Nephron progenitor cell (in vitro differentiated cells): Measurements from ENCODE around the gene SHROOM3.
A peak's percentile ranks its signal among the peaks of the same experiment; 100 is the strongest.

Source experiments
- DNase-seq: peaks from one replicate; pipeline ENCODE4 v3.0.0; 2021
- H3K27ac Mint-ChIP-seq: 2 replicates; pipeline ENCODE4 v1.8.0; 2021; ENCODE audit warnings: mild to moderate bottlenecking, moderate library complexity, mixed read lengths
- H3K27me3 Mint-ChIP-seq: 2 replicates; pipeline ENCODE4 v1.8.0; 2021; ENCODE audit warnings: mild to moderate bottlenecking, low read depth, mixed read lengths; ENCODE audit not compliant: poor library complexity
- H3K36me3 Mint-ChIP-seq: 2 replicates; pipeline ENCODE4 v1.8.0; 2021; ENCODE audit warnings: low read depth, mixed read lengths
- H3K4me1 Mint-ChIP-seq: 2 replicates; pipeline ENCODE4 v1.8.0; 2021; ENCODE audit warnings: mixed read lengths
- H3K4me3 Mint-ChIP-seq: 2 replicates; pipeline ENCODE4 v1.8.0; 2021; ENCODE audit warnings: mild to moderate bottlenecking, moderate library complexity, mixed read lengths
- H3K9me3 Mint-ChIP-seq: 2 replicates; pipeline ENCODE4 v1.8.0; 2021; ENCODE audit warnings: mild to moderate bottlenecking, moderate library complexity, mixed read lengths
- CTCF ChIP-seq: fragments of 200-600 bp; sonication (generic); IDR thresholded peaks from 2 replicates; pipeline ENCODE4 v1.5.0; 2021; ENCODE audit warnings: antibody characterized with exemption

Gene SHROOM3

GRCh38 chr4:76744241-76744921 lies 309.4 kb downstream of the SHROOM3 start:
- DNase-seq, result no peak
- Mint-ChIP-seq H3K4me3 (no peak overlapping the region), H3K27ac (no peak overlapping the region), H3K27me3 (no peaks in the 10 kb centered on the region), H3K4me1 (peaks cover 47% of the 10 kb centered on the region), H3K36me3 (peaks cover 75% of the 10 kb centered on the region), H3K9me3 (peaks cover 2% of the 10 kb centered on the region)
- TF ChIP-seq CTCF, result no peak

GRCh38 chr4:76745240-76745639 lies 310.2 kb downstream of the SHROOM3 start:
- Mint-ChIP-seq H3K27me3 (no peaks in the 10 kb centered on the region), H3K4me3 (no peak overlapping the region), H3K36me3 (peaks cover 77% of the 10 kb centered on the region), H3K27ac (peak overlapping the region; percentile 26), H3K9me3 (peaks cover 7% of the 10 kb centered on the region), H3K4me1 (peaks cover 50% of the 10 kb centered on the region)
- DNase-seq, result no peak
- TF ChIP-seq CTCF, result no peak

GRCh38 chr4:76747563-76747962 lies 312.5 kb downstream of the SHROOM3 start:
- H3K27me3 Mint-ChIP-seq, result no peaks in the 10 kb centered on the region
- H3K27ac Mint-ChIP-seq, result no peak overlapping the region
- no peak for TF ChIP-seq CTCF
- no peak overlapping the region for H3K4me3 Mint-ChIP-seq
- peaks cover 24% of the 10 kb centered on the region for H3K9me3 Mint-ChIP-seq
- peaks cover 90% of the 10 kb centered on the region for H3K36me3 Mint-ChIP-seq
- DNase-seq, result no peak
- peaks cover 49% of the 10 kb centered on the region for H3K4me1 Mint-ChIP-seq

GRCh38 chr4:76748649-76749048 lies 313.6 kb downstream of the SHROOM3 start:
- H3K36me3 Mint-ChIP-seq, result peaks cover 90% of the 10 kb centered on the region
- peak overlapping the region; percentile 15 for H3K27ac Mint-ChIP-seq
- TF ChIP-seq CTCF, result peak; percentile 28
- no peak for DNase-seq
- peaks cover 49% of the 10 kb centered on the region for H3K4me1 Mint-ChIP-seq
- H3K4me3 Mint-ChIP-seq, result no peak overlapping the region
- no peaks in the 10 kb centered on the region for H3K27me3 Mint-ChIP-seq
- H3K9me3 Mint-ChIP-seq, result peaks cover 24% of the 10 kb centered on the region

- peaks cover 51% of the 10 kb centered on the region for H3K4me1 Mint-ChIP-seq
Observed at GRCh38 chr4:76749355-76749754, 314.3 kb downstream of the SHROOM3 start.

More at GRCh38 chr4:76749355-76749754, 314.3 kb downstream of the SHROOM3 start:
- TF ChIP-seq CTCF, result no peak
- Mint-ChIP-seq H3K4me3 (no peak overlapping the region), H3K27me3 (no peaks in the 10 kb centered on the region), H3K36me3 (peaks cover 91% of the 10 kb centered on the region), H3K9me3 (peaks cover 24% of the 10 kb centered on the region), H3K27ac (no peak overlapping the region)
- no peak for DNase-seq
